ENCODE results near the gene CBLB. TPM values are rescaled to one million over a fixed set of nuclear protein-coding genes. Genes with fewer than 3 reads are reported as not detected.

The CBLB gene
- total and polyA plus RNA-seq, 8 donors, result 5.3 to 23.3 (median 10.4) TPM

GRCh38 chr3:105791131-105791530 is 77.7 kb downstream of the CBLB start:
- intact Hi-C loops (cut with DNase I), result no loop called here
- Histone ChIP-seq H3K36me3 (no peaks in the 10 kb centered on the region), H3K4me3 (no peak overlapping the region), H3K27ac (no peak overlapping the region), H3K9me3 (no peaks in the 10 kb centered on the region), H3K27me3 (no peaks in the 10 kb centered on the region), H3K4me1 (peaks cover 0 to 4% (median 0%) of the 10 kb centered on the region in 3 donors)
- DNase-seq (no peak), ATAC-seq (peak in 1 of 4 donors; percentile 23), FAIRE-seq (no peak)
- WGBS, 2 donors, result 69 to 77% methylated on average over 4 of the region's 4 CpGs
- TF ChIP-seq, protein P1, sequence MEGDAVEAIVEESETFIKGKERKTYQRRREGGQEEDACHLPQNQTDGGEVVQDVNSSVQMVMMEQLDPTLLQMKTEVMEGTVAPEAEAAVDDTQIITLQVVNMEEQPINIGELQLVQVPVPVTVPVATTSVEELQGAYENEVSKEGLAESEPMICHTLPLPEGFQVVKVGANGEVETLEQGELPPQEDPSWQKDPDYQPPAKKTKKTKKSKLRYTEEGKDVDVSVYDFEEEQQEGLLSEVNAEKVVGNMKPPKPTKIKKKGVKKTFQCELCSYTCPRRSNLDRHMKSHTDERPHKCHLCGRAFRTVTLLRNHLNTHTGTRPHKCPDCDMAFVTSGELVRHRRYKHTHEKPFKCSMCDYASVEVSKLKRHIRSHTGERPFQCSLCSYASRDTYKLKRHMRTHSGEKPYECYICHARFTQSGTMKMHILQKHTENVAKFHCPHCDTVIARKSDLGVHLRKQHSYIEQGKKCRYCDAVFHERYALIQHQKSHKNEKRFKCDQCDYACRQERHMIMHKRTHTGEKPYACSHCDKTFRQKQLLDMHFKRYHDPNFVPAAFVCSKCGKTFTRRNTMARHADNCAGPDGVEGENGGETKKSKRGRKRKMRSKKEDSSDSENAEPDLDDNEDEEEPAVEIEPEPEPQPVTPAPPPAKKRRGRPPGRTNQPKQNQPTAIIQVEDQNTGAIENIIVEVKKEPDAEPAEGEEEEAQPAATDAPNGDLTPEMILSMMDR (IDR thresholded peaks at IDR 0.05), result no peak

- H3K4me1 ChIP-seq, result peaks cover 0 to 4% (median 0%) of the 10 kb centered on the region in 3 donors
- no peak for FAIRE-seq
- no peaks in the 10 kb centered on the region for H3K9me3 ChIP-seq
- WGBS, 2 donors, result 53 to 59% methylated on average over 2 of the region's 2 CpGs
- DNase-seq, result no peak
- H3K27me3 ChIP-seq, result no peaks in the 10 kb centered on the region
- intact Hi-C loops (cut with DNase I), result no loop called here
- H3K36me3 ChIP-seq, result no peaks in the 10 kb centered on the region
- ATAC-seq, result no peak
- H3K4me3 ChIP-seq, result no peak overlapping the region
- no peak overlapping the region for H3K27ac ChIP-seq
- TF ChIP-seq, protein P1 (IDR thresholded peaks at IDR 0.05), result no peak
These were observed 78.3 kb downstream of the CBLB start for GRCh38 chr3:105790534-105790933.

GRCh38 chr3:105788593-105788992 is 80.2 kb downstream of the CBLB start:
- H3K27ac ChIP-seq, result no peak overlapping the region
- TF ChIP-seq, protein P1 (IDR thresholded peaks at IDR 0.05), result no peak
- H3K4me3 ChIP-seq, result no peak overlapping the region
- no peaks in the 10 kb centered on the region for H3K27me3 ChIP-seq
- H3K36me3 ChIP-seq, result no peaks in the 10 kb centered on the region
- H3K9me3 ChIP-seq, result no peaks in the 10 kb centered on the region
- WGBS, 2 donors, result 96 to 98% methylated on average over 3 of the region's 3 CpGs
- no peak for DNase-seq
- no peak for ATAC-seq
- intact Hi-C loops (cut with DNase I), result no loop called here
- peaks cover 0 to 4% (median 0%) of the 10 kb centered on the region in 3 donors for H3K4me1 ChIP-seq
- FAIRE-seq, result no peak

GRCh38 chr3:105787453-105787852 is 81.4 kb downstream of the CBLB start:
- intact Hi-C loops (cut with DNase I), result no loop called here
- WGBS, 2 donors, result 92 to 97% methylated on average over 2 of the region's 2 CpGs
- DNase-seq (no peak), FAIRE-seq (no peak), ATAC-seq (no peak)
- no peak overlapping the region for H3K27ac ChIP-seq
- no peaks in the 10 kb centered on the region for H3K36me3 ChIP-seq
- H3K4me1 ChIP-seq, result peaks cover 0 to 4% (median 0%) of the 10 kb centered on the region in 3 donors
- H3K9me3 ChIP-seq, result no peaks in the 10 kb centered on the region
- no peak overlapping the region for H3K4me3 ChIP-seq
- TF ChIP-seq, protein P1 (IDR thresholded peaks at IDR 0.05), result no peak
- no peaks in the 10 kb centered on the region for H3K27me3 ChIP-seq

GRCh38 chr3:105786990-105787389 is 81.8 kb downstream of the CBLB start:
- H3K4me1 ChIP-seq, result peaks cover 0 to 4% (median 0%) of the 10 kb centered on the region in 3 donors
- no peak overlapping the region for H3K27ac ChIP-seq
- FAIRE-seq, result no peak
- TF ChIP-seq, protein P1 (IDR thresholded peaks at IDR 0.05), result no peak
- no peaks in the 10 kb centered on the region for H3K9me3 ChIP-seq
- no peaks in the 10 kb centered on the region for H3K27me3 ChIP-seq
- DNase-seq, result no peak
- ATAC-seq, result no peak
- intact Hi-C loops (cut with DNase I), result no loop called here
- H3K36me3 ChIP-seq, result no peaks in the 10 kb centered on the region
- H3K4me3 ChIP-seq, result no peak overlapping the region
- WGBS, 2 donors, result 94 to 99% methylated on average over 1 of the region's 1 CpG
